Mesothelial cell of epicardium (in vitro differentiated cells): ENCODE data around the gene BMPR1B. TPM values are rescaled to one million over a fixed set of nuclear protein-coding genes. Genes with fewer than 3 reads are reported as not detected.

Source experiments
- DNase-seq, 2 experiments: peaks; one replicate each; pipeline ENCODE4 v3.0.0; 2021; ENCODE audit warnings: low spot score in 2 of 2; ENCODE audit not compliant: unreplicated experiment in 2 of 2
- H3K27ac Mint-ChIP-seq: 2 replicates; pipeline ENCODE4 v1.8.0; 2021; ENCODE audit warnings: mixed read lengths
- H3K27me3 Mint-ChIP-seq: 2 replicates; pipeline ENCODE4 v1.8.0; 2021; ENCODE audit warnings: low read depth, mixed read lengths
- H3K36me3 Mint-ChIP-seq: 2 replicates; pipeline ENCODE4 v1.8.0; 2021; ENCODE audit warnings: mixed read lengths
- H3K4me1 Mint-ChIP-seq: 2 replicates; pipeline ENCODE4 v1.8.0; 2021; ENCODE audit warnings: mixed read lengths
- H3K4me3 Mint-ChIP-seq: 2 replicates; pipeline ENCODE4 v1.8.0; 2021; ENCODE audit warnings: mild to moderate bottlenecking, moderate library complexity, mixed read lengths
- H3K9me3 Mint-ChIP-seq: 2 replicates; pipeline ENCODE4 v1.8.0; 2021; ENCODE audit warnings: mixed read lengths
- total RNA-seq: library from RNA; stranded (reverse); gene quantifications from 3 replicates; pipeline ENCODE4 v1.2.1, GENCODE V29; 2021
- TF ChIP-seq, protein P1 (sequence below): fragments of 200-600 bp; sonication (generic); IDR thresholded peaks from one replicate; pipeline ENCODE4 v1.5.0; 2021; ENCODE audit warnings: antibody characterized with exemption; ENCODE audit not compliant: unreplicated experiment

Gene BMPR1B
- total RNA-seq, 1 donor from 2014 or later = 2.6 TPM

DNA sequence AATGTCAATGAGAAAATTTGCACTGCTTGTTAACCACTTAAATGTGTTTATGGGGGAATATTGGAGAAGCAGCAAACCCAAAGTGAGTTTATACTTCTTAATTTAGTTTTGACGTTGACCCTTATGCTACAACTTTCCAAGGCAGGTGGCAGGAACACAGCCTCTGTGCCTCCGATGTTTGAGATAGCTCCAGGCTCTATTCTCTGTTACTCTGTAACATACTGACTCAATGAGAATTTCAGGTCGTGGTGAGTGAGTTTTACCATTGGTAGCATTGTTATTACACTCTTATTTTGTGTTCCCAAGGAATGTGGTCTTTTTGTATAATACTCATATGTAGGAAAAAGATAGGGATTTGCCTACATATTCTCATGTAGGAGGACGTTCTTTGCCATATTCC lies 210.7 kb downstream of the BMPR1B start:
- TF ChIP-seq, protein P1, sequence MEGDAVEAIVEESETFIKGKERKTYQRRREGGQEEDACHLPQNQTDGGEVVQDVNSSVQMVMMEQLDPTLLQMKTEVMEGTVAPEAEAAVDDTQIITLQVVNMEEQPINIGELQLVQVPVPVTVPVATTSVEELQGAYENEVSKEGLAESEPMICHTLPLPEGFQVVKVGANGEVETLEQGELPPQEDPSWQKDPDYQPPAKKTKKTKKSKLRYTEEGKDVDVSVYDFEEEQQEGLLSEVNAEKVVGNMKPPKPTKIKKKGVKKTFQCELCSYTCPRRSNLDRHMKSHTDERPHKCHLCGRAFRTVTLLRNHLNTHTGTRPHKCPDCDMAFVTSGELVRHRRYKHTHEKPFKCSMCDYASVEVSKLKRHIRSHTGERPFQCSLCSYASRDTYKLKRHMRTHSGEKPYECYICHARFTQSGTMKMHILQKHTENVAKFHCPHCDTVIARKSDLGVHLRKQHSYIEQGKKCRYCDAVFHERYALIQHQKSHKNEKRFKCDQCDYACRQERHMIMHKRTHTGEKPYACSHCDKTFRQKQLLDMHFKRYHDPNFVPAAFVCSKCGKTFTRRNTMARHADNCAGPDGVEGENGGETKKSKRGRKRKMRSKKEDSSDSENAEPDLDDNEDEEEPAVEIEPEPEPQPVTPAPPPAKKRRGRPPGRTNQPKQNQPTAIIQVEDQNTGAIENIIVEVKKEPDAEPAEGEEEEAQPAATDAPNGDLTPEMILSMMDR = no peak
- Mint-ChIP-seq H3K4me1 (peaks cover 16% of the 10 kb centered on the region), H3K27ac (no peak overlapping the region), H3K9me3 (peaks cover 12% of the 10 kb centered on the region), H3K4me3 (no peak overlapping the region), H3K27me3 (no peaks in the 10 kb centered on the region), H3K36me3 (peaks cover 2% of the 10 kb centered on the region)
- DNase-seq = no peak

DNA sequence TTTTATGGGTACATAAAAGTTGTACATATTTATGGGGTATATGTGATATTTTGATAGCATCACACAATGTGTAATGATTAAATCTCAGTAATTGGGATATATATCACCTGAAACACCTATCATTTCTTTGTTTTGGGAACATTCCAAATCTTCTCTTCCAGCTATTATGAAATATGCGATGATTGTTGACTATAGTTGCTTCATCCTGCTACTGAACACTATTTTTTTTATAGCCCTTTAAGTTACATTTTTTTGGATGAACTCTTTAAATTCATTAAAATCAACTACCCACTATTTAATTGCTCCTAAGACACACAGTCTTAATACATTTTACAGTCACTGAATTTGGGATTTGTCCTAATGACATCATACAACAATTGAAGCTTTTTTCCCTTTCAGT lies 212.9 kb downstream of the BMPR1B start:
- DNase-seq = no peak
- H3K9me3 Mint-ChIP-seq = no peaks in the 10 kb centered on the region
- no peak overlapping the region for H3K27ac Mint-ChIP-seq
- H3K4me1 Mint-ChIP-seq = peaks cover 6% of the 10 kb centered on the region
- H3K27me3 Mint-ChIP-seq = no peaks in the 10 kb centered on the region
- H3K4me3 Mint-ChIP-seq = no peak overlapping the region
- TF ChIP-seq, protein P1 = no peak
- H3K36me3 Mint-ChIP-seq = no peaks in the 10 kb centered on the region

DNA sequence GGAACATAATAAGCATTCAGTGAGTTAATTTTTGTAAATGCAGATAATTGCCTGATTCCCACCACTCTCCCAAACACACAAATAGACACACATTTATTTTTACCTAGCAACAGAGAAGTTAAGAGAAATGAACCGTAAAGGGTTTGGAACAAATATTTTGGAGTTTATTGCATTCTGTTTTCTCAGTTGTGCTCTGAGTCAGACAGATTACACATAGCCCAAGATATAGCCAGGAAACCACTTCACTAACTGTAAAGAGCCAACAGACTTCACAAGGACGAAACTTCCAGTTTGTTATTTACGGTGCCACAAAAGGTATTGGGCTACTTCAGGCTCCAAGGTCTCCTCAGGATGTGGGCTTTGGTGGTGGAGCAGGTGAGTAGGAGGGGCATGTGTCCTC lies 217.0 kb downstream of the BMPR1B start:
- TF ChIP-seq, protein P1 = no peak
- no peak for DNase-seq
- Mint-ChIP-seq H3K9me3 (peaks cover 9% of the 10 kb centered on the region), H3K36me3 (no peaks in the 10 kb centered on the region), H3K27ac (no peak overlapping the region), H3K4me3 (no peak overlapping the region), H3K27me3 (no peaks in the 10 kb centered on the region), H3K4me1 (no peaks in the 10 kb centered on the region)

DNA sequence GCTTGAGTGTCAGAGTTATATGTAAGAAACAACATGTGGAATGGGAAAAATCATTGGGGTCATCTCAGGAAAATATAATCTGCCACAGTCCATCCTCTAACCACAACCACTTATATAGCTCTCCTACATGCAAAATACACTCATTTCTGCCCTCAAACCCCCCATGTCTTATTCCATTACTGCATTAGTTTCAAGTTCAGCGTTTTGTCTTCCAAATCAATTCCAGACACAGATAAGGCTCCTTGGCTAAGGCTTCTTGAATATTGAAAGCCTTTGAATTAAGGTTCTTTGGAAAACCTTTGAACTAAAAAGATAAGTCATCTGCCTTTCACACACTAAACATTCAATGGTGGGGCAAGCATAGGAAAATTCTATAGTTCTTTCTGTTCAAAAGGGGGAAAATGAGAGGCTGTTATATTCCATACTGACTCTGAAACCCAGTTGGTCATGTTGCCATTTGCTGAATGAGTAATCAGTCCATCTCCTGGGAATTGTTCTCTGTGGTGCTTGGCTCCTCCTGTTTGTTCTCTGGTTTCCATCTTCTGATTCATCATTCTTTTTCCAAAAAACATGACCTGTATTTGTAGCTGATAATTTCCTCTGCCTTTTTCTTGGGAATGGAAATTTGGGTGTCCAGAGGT lies 218.7 kb downstream of the BMPR1B start:
- Mint-ChIP-seq H3K36me3 (no peaks in the 10 kb centered on the region), H3K27ac (no peak overlapping the region), H3K27me3 (no peaks in the 10 kb centered on the region), H3K4me3 (no peak overlapping the region), H3K4me1 (no peaks in the 10 kb centered on the region), H3K9me3 (peaks cover 9% of the 10 kb centered on the region)
- TF ChIP-seq, protein P1 = no peak
- DNase-seq = no peak

DNA sequence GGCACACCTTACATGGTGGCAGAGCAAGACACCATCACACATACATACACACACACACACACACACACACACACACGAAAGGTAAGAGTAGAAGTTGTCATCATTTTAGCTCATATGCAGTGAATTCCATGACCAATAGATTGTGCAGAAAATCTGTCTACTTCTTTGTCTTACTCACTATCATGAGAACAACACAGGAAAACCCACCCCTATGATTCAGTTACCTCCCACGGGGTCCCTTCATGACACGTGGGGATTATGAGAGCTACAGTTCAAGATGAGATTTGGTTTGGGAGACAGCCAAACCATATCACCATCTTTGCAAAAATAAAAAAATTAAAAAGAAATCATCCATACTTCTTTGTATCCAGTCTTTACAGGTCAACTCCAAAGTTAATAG lies 221.1 kb downstream of the BMPR1B start:
- Mint-ChIP-seq H3K27ac (no peak overlapping the region), H3K4me3 (no peak overlapping the region), H3K9me3 (peaks cover 9% of the 10 kb centered on the region), H3K4me1 (no peaks in the 10 kb centered on the region), H3K36me3 (no peaks in the 10 kb centered on the region), H3K27me3 (no peaks in the 10 kb centered on the region)
- DNase-seq = no peak
- TF ChIP-seq, protein P1 = no peak

DNA sequence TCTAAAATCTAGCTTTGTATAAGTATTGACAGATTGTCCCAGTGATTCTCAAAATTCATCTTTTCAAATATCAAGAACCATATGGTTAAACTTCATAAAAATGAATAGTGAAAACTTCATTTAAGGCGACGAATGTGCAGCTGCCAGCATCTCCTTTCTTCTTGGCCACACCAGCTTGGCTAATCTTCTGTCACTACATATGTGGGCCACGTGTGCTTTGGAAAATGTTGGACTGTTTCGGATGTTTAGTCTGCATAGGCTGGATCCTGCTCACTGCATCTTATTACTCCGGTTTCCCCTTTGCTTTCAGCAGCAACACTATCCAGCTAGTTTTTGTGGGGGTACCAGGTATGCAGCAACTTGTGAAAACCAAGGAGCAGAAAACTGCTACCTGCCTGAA lies 221.9 kb downstream of the BMPR1B start:
- Mint-ChIP-seq H3K36me3 (no peaks in the 10 kb centered on the region), H3K4me3 (no peak overlapping the region), H3K27me3 (no peaks in the 10 kb centered on the region), H3K27ac (no peak overlapping the region), H3K4me1 (no peaks in the 10 kb centered on the region), H3K9me3 (peaks cover 9% of the 10 kb centered on the region)
- DNase-seq = no peak
- TF ChIP-seq, protein P1 = no peak
